Heart left ventricle (tissue), 13 donors: ENCODE measurements around the gene ZNF267.

Source experiments
- POLR2A ChIP-seq, 2 donors: fragments of 450-650 bp; IDR thresholded peaks; one replicate each; pipeline ENCODE4 v1.6.1; 2017; ENCODE audit warnings: antibody characterized with exemption in 2 of 2, mild to moderate bottlenecking in 2 of 2, moderate library complexity in 2 of 2
- TF ChIP-seq, protein P1 (sequence below), 12 donors: fragments of 200-600 bp; sonication (generic) in 4 of 12; IDR thresholded peaks; one replicate each; pipeline versions ENCODE4 v1.5.0 to v1.8.0; 2018 to 2022; ENCODE audit warnings: antibody characterized with exemption in 12 of 12, mild to moderate bottlenecking in 5 of 12
- donor health status: ischemic (EF 13 %, LVEDD 7.1; RV severe dilation, severe dysfunction).
- donor health status: DM: no; HTN: yes; CAD: no.
- donor health status: DM: no; HTN: no; CAD: no.
- donor health status: ischemic (EF 25% LVEDD 6.9; RV normal size, moderate dysfunction).
- donor health status: ischemic (EF 25% LVEDD 5.7; RV mildly dilated, moderate dysfunction).
- donor health status: ischemic (EF 35%, LVEDD 5.7; RV mildly dilated, moderate dysfunction).
- donor health status: nonischemic (EF 11% LVEDD 7.7; RV severe dilation, severe dysfunction).
- donor health status: DM: yes; HTN: yes; CAD: no.
- donor health status: PGD.
- donor health status: ischemic (EF 29% LVEDD 5.4; RV normal size, mild dysfunction).
- donor health status: nonischemic (EF 23%, LVEDD 6.1; RV moderate dilation, normal function).

DNA sequence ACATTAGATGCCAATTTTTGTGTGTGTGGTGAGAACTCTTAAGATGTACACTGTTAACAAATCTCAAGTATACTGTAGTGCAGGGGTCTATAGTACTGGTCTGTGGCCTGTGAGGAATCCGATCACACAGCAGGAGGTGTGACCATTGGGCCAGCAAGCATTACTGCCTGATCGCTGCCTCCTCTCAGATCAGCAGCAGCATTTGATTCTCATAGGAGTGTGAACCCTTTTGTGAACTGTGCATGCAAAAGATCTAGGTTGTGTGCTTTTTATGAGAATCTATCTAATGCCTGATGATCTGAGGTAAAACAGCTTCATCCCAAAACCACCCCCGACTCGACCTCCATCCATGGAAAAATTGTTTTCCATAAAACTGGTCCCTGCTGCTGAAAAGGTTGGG lies 12.6 kb downstream of the ZNF267 start:
- TF ChIP-seq, protein P1, sequence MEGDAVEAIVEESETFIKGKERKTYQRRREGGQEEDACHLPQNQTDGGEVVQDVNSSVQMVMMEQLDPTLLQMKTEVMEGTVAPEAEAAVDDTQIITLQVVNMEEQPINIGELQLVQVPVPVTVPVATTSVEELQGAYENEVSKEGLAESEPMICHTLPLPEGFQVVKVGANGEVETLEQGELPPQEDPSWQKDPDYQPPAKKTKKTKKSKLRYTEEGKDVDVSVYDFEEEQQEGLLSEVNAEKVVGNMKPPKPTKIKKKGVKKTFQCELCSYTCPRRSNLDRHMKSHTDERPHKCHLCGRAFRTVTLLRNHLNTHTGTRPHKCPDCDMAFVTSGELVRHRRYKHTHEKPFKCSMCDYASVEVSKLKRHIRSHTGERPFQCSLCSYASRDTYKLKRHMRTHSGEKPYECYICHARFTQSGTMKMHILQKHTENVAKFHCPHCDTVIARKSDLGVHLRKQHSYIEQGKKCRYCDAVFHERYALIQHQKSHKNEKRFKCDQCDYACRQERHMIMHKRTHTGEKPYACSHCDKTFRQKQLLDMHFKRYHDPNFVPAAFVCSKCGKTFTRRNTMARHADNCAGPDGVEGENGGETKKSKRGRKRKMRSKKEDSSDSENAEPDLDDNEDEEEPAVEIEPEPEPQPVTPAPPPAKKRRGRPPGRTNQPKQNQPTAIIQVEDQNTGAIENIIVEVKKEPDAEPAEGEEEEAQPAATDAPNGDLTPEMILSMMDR (IDR thresholded peaks at IDR 0.05) = no peak
- no peak for TF ChIP-seq POLR2A (IDR thresholded peaks at IDR 0.05)
